ENCODE measurements around the gene NISCH. TPM values are rescaled to one million over a fixed set of nuclear protein-coding genes. Genes with fewer than 3 reads are reported as not detected.
A peak's percentile ranks its signal among the peaks of the same experiment; 100 is the strongest.

Gene NISCH
- total and polyA plus RNA-seq, 2 experiments from 2014 or later, result 18.4 to 76.4 TPM

- Mint-ChIP-seq H3K36me3 (ENCODE audit: low read depth) (peaks cover 28% of the 10 kb centered on the region), H3K4me1 (peaks cover 37% of the 10 kb centered on the region), H3K27ac (no peak overlapping the region), H3K27me3 (ENCODE audit: insufficient read depth, low read depth, poor library complexity) (peaks cover 10% of the 10 kb centered on the region), H3K9me3 (no peaks in the 10 kb centered on the region), H3K4me3 (peak overlapping the region; percentile 88)
- ATAC-seq (no peak), DNase-seq (ENCODE audit: low spot score) (no peak)
- Histone ChIP-seq H3F3A (replicated peaks; ENCODE audit: low read depth) (no peaks in the 10 kb centered on the region; the same call in 1 of the 2 replicates), H3K9me2 (ENCODE audit: insufficient read depth) (no peaks in the 10 kb centered on the region), H3K27me3 (ENCODE audit: insufficient read depth) (no peaks in the 10 kb centered on the region), H3K36me3 (ENCODE audit: insufficient read depth) (peaks cover 25% of the 10 kb centered on the region; the same call in 1 of the 2 replicates), H3K4me1 (ENCODE audit: insufficient read depth) (peaks cover 20% of the 10 kb centered on the region; the same call in 1 of the 2 replicates), H4K20me1 (replicated peaks; ENCODE audit: insufficient read depth) (peaks cover 25% of the 10 kb centered on the region), H3K27ac (ENCODE audit: low read depth) (no peak overlapping the region), H3K4me3 (peak overlapping the region; percentile 94), H3K79me2 (replicated peaks; ENCODE audit: insufficient read depth) (peaks cover 34% of the 10 kb centered on the region), H3K4me2 (peak overlapping the region; percentile 91), H2AFZ (peak overlapping the region; percentile 96)
- TF ChIP-seq CREB1 (CRISPR knock-in tag; IDR thresholded peaks at IDR 0.05; ENCODE audit: low read depth) (no peak), EZH2phosphoT487 (IDR thresholded peaks at IDR 0.05; ENCODE audit: unreplicated experiment) (no peak), CTCF (conservative IDR thresholded peaks at IDR 0.05; ENCODE audit: low read depth in 2 of 2) (no peak), EZH2 (IDR thresholded peaks at IDR 0.05; ENCODE audit: low read depth, unreplicated experiment) (no peak)
These were observed 494 bp upstream of the NISCH start for GRCh38 chr3:52454938-52455282.

DNA sequence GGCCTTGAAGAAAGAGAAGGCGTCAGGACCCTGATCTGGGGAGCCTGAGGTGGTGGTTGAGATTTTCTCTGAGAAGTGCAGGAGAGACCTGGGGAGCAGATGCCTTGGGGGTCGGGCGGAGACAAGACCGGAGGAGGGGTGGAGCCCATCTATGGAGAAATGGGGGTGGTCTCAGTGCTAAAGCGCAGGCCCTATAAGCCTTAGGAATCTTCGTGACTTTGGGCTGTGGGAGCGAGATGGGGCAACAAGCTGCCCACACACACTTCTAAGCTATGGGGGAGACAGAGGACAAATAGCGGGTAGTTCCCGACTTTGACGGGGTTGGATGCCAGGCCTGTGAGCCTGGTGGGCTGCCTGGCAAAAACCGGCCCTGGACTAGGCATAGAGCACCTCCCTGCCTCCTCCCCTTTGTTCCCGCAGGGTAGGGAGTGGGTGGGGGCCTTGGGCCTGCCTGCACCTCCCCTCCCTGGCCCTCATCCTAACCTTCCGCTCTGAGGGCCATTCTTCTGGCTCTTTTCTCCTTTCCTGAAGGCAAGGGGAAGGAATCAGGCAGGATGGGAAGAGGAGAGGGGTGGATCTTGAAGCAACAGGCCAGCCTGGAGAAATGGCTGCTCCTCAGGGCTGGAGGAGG, 880 bp downstream of the NISCH start:
- no peak for TF ChIP-seq ZNF462 (CRISPR knock-in tag; IDR thresholded peaks at IDR 0.05)
- TF ChIP-seq POLR2AphosphoS5 (IDR thresholded peaks at IDR 0.05; ENCODE audit: low read depth), result 0 out of 2 replicates have a peak, but pooled peaks have one; percentile 19
- DNase-seq (ENCODE audit: low spot score), result peak; percentile 59
- peaks cover 40% of the 10 kb centered on the region for H3K36me3 Mint-ChIP-seq (ENCODE audit: low read depth)
- H3K4me3 ChIP-seq, result peak overlapping the region; percentile 94
- peaks cover 34% of the 10 kb centered on the region for H3K4me1 Mint-ChIP-seq
- H3K27ac ChIP-seq (ENCODE audit: low read depth), result no peak overlapping the region
- peak overlapping the region; percentile 88 for H3K4me3 Mint-ChIP-seq
- H4K20me1 ChIP-seq (replicated peaks; ENCODE audit: insufficient read depth), result peaks cover 28% of the 10 kb centered on the region
- ATAC-seq, result peak; percentile 48
- H3K27me3 ChIP-seq (ENCODE audit: insufficient read depth), result no peaks in the 10 kb centered on the region
- peaks cover 7% of the 10 kb centered on the region for H3K27me3 Mint-ChIP-seq (ENCODE audit: insufficient read depth, low read depth, poor library complexity)
- peaks cover 25% of the 10 kb centered on the region; the same call in 1 of the 2 replicates for H3K36me3 ChIP-seq (ENCODE audit: insufficient read depth)
- H2AFZ ChIP-seq, result 0 out of 2 replicates have a peak overlapping the region, but pooled peaks have one; percentile 40
- no peaks in the 10 kb centered on the region for H3K9me2 ChIP-seq (ENCODE audit: insufficient read depth)
- H3K79me2 ChIP-seq (replicated peaks; ENCODE audit: insufficient read depth), result peaks cover 40% of the 10 kb centered on the region
- peak overlapping the region; percentile 91 for H3K4me2 ChIP-seq
- peaks cover 20% of the 10 kb centered on the region; the same call in 1 of the 2 replicates for H3K4me1 ChIP-seq (ENCODE audit: insufficient read depth)
- peak overlapping the region; percentile 90 for H3K27ac Mint-ChIP-seq
- H3F3A ChIP-seq (replicated peaks; ENCODE audit: low read depth), result no peaks in the 10 kb centered on the region; the same call in 1 of the 2 replicates
- no peaks in the 10 kb centered on the region for H3K9me3 Mint-ChIP-seq

Data from GM23338 (cell line).